HT1080 (cell line): ENCODE results near the gene MYT1. TPM values are rescaled to one million over a fixed set of nuclear protein-coding genes. Genes with fewer than 3 reads are reported as not detected.

Experiments used
- small RNA-seq: library from RNA; depleted of rRNA; stranded (forward); fragments of <200 nt; gene quantifications from one replicate; pipeline ENCODE3, GENCODE V24; 2014
- total RNA-seq: library from RNA; depleted of rRNA; stranded (reverse); fragments of >200 nt; shearing (Covaris generic); gene quantifications from 2 replicates; pipeline ENCODE4 v1.2.3, GENCODE V29; 2014; rRNA removed

The MYT1 gene
- total RNA-seq, 1 experiment from 2014 or later = not detected

Small RNA genes lying within 50 kb of the gene (small RNA-seq; reads per million reads assigned to genes)
- not detected for gene AL137028.2

Other genes starting within 250 kb of the MYT1 start
- gene UCKL1, start 208.0 kb upstream of the MYT1 start, total RNA-seq = 17.1 and 26.0 TPM in 2 replicates
- gene ZNF512B, start 194.5 kb upstream of the MYT1 start, total RNA-seq = 16.4 and 18.7 TPM in 2 replicates
- 3.6 and 7.6 TPM in 2 replicates for gene SAMD10, start 184.8 kb upstream of the MYT1 start, total RNA-seq
- 60.8 and 66.3 TPM in 2 replicates for gene PRPF6, start 183.3 kb upstream of the MYT1 start, total RNA-seq
- 0.42 and 0.50 TPM in 2 replicates for gene C20orf204, start 128.3 kb upstream of the MYT1 start, total RNA-seq
- gene SOX18, start 114.8 kb upstream of the MYT1 start, total RNA-seq = 0.11 and 0.57 TPM in 2 replicates
- gene TCEA2, start 101.3 kb upstream of the MYT1 start, total RNA-seq = 13.4 and 16.7 TPM in 2 replicates
- gene RGS19, start 84.9 kb upstream of the MYT1 start, total RNA-seq = 37.1 and 37.3 TPM in 2 replicates
- gene OPRL1, start 84.4 kb upstream of the MYT1 start, total RNA-seq = 0.33 and 0.43 TPM in 2 replicates
- gene LKAAEAR1, start 80.1 kb upstream of the MYT1 start, total RNA-seq = 0.84 and 1.0 TPM in 2 replicates
- gene NPBWR2, start 56.9 kb upstream of the MYT1 start, total RNA-seq = not detected in 2 replicates
- gene PCMTD2, start 91.3 kb downstream of the MYT1 start, total RNA-seq = 11.7 and 19.5 TPM in 2 replicates